Activated CD8-positive, alpha-beta T cell treated with anti-CD3 and anti-CD28 coated beads for 36 hours (primary cell): Measurements from ENCODE around the gene IL1RAPL2. TPM values are rescaled to one million over a fixed set of nuclear protein-coding genes. Genes with fewer than 3 reads are reported as not detected.

Experiments used
- ATAC-seq: fragments of 200-7000 bp; cut with Tn5 transposase; one replicate; pipeline ENCODE4 v1.10.0; 2021; ENCODE audit warnings: mild to moderate bottlenecking, moderate library complexity
- CTCF ChIA-PET: fragments of 350-600 bp; sonication (Branson Sonifier 250); formaldehyde crosslinking; loops from one replicate; lab custom pipeline; 2021; ENCODE audit warnings: antibody characterized with exemption; lab: Charles Lee
- POLR2A ChIA-PET: fragments of 350-600 bp; sonication (Branson Sonifier 250); formaldehyde crosslinking; loops from one replicate; lab custom pipeline; 2021; ENCODE audit warnings: antibody characterized with exemption; lab: Charles Lee
- DNase-seq: peaks from one replicate; pipeline ENCODE4 v3.0.0-alpha.2; 2020
- H3K27ac Mint-ChIP-seq: one replicate; pipeline ENCODE4 v1.8.0; 2021; ENCODE audit warnings: mild to moderate bottlenecking, mixed read lengths
- H3K27me3 Mint-ChIP-seq: one replicate; pipeline ENCODE4 v1.8.0; 2021; ENCODE audit warnings: mixed read lengths
- H3K36me3 Mint-ChIP-seq: one replicate; pipeline ENCODE4 v1.8.0; 2021; ENCODE audit warnings: low read depth, mixed read lengths
- H3K4me1 Mint-ChIP-seq: one replicate; pipeline ENCODE4 v1.8.0; 2021; ENCODE audit warnings: low read depth, mixed read lengths
- H3K4me3 Mint-ChIP-seq: one replicate; pipeline ENCODE4 v1.8.0; 2021; ENCODE audit warnings: mild to moderate bottlenecking, moderate library complexity, mixed read lengths
- H3K9me3 Mint-ChIP-seq: one replicate; pipeline ENCODE4 v1.8.0; 2021; ENCODE audit warnings: mixed read lengths
- intact Hi-C: fragments of 100-400 bp; cut with micrococcal nuclease; formaldehyde crosslinking; loops from one replicate; pipeline ENCODE4 v1.10.0; 2022
- total RNA-seq, 2 experiments: library from RNA; stranded (reverse); gene quantifications; one replicate each; pipeline ENCODE4 v1.2.3, GENCODE V29; 2021
- TF ChIP-seq, protein P1 (sequence below): fragments of 200-600 bp; IDR thresholded peaks from one replicate; pipeline ENCODE4 v1.8.0; 2022; ENCODE audit warnings: antibody characterized with exemption, mild to moderate bottlenecking

IL1RAPL2 gene
- total RNA-seq, 2 experiments from 2014 or later = not detected

DNA sequence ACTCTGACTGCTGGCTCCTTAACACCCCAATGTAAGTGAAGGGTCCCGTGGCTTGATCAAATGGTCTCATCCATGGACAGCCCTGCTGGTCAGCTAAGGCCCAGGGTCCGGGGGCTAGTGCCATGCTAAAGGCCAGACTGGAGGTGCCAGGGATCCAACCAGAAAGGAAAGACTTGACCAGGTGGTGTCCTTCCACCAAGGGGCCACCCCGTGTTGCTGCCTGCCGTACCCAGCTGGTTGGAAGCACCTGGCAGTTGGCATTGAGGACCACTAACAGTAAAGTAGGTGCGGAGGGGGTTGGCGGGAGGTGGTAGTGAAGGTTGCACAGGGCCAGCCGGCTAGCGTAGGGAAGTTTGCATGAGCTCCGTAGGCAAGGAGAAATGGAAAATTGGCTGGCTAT is 1.7 kb upstream of the IL1RAPL2 start:
- DNase-seq (no peak), ATAC-seq (no peak)
- Mint-ChIP-seq H3K4me1 (no peaks in the 10 kb centered on the region), H3K9me3 (no peaks in the 10 kb centered on the region), H3K36me3 (no peaks in the 10 kb centered on the region), H3K27ac (no peak overlapping the region), H3K27me3 (peaks cover 26% of the 10 kb centered on the region), H3K4me3 (no peak overlapping the region)
- TF ChIP-seq, protein P1, sequence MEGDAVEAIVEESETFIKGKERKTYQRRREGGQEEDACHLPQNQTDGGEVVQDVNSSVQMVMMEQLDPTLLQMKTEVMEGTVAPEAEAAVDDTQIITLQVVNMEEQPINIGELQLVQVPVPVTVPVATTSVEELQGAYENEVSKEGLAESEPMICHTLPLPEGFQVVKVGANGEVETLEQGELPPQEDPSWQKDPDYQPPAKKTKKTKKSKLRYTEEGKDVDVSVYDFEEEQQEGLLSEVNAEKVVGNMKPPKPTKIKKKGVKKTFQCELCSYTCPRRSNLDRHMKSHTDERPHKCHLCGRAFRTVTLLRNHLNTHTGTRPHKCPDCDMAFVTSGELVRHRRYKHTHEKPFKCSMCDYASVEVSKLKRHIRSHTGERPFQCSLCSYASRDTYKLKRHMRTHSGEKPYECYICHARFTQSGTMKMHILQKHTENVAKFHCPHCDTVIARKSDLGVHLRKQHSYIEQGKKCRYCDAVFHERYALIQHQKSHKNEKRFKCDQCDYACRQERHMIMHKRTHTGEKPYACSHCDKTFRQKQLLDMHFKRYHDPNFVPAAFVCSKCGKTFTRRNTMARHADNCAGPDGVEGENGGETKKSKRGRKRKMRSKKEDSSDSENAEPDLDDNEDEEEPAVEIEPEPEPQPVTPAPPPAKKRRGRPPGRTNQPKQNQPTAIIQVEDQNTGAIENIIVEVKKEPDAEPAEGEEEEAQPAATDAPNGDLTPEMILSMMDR = no peak
- intact Hi-C loops = no loop called here
- ChIA-PET CTCF (no interaction called here), POLR2A (no interaction called here)

DNA sequence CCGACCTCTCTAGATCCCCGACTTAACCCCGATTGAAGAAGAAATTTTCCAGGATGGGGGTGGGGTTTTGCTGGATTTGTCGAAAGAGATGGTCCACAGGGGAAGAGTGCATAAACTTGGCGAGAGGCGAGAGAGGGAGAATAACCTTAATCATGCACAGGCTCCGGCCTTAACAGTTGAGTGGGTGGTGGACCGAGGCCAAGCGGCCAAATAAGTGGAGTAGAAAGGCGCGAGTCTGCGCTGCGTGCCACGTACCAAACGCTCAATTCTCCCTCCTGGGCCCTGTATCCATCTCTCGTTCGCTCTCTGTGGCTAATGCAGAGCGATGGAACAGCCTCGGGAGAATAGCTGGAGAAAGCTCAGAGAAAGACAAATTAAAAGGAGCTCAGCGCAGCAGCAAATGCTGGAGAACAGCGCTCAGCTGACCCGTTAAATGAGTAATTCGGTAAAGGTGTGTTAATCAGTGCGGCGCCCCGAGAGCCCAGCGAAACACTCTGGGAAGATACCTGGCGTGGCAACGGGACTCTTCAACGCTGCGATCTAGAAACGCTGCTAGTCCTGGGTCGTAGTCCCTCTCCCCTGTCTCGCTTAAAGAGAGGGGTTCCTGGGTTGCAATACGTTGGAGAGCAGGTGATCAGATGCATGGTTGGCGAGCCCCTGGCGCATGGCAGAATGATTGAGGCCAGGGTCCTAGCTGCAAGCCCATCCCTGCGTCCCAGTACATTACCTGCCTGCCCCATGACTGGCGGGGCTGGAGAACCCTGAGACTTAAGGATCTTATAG is 887 bp upstream of the IL1RAPL2 start:
- ATAC-seq = no peak
- intact Hi-C loops = no loop called here
- no peaks in the 10 kb centered on the region for H3K9me3 Mint-ChIP-seq
- H3K4me1 Mint-ChIP-seq = no peaks in the 10 kb centered on the region
- CTCF ChIA-PET = interaction anchor here (2.1 kb wide), 1 partner anchor 357 kb away, joined by 7 read pairs; no protein-coding TSS in a partner anchor
- H3K36me3 Mint-ChIP-seq = no peaks in the 10 kb centered on the region
- no peak for DNase-seq
- POLR2A ChIA-PET = no interaction called here
- H3K27me3 Mint-ChIP-seq = peaks cover 26% of the 10 kb centered on the region
- no peak overlapping the region for H3K27ac Mint-ChIP-seq
- TF ChIP-seq, protein P1 = no peak
- no peak overlapping the region for H3K4me3 Mint-ChIP-seq

DNA sequence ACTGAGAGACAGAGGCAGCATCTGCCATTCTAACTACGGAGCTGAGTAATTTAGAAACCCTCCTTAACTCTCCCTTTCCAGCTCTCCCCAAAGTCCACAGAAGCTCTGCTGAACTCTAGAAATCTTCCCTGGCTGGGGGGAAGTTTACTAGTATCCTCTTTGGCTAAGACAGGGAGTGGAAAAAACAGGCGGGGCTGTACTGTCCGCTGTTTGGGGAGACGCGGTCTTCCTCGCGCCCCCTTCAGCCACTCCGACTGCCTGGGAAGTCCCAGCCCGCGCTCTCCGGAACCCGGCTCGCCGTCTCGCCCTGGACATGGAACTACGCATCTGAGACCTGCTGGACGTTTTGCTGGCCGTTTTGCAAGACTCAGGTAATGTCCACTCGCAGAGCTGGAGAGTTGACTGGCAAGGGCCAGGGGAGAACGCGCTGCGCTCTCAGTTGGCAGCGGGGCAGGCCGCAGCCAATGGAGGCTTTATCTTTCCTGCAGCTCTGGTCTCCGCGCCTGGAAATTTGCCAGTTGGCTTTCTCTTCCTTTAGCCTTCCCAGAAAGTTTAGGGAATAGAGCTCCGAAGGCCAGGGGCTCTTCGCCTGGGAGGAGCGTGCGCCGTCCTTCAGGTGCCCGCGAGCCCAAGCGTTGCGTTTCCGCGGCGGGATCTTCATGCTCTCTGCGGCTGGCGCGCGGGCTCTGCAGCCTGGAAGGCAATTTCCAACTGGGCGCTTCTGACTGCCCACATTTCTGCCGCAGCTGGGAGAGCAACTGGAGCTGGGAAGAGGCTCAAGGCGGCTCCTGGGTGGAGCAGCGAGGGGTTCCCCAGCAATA is 892 bp downstream of the IL1RAPL2 start:
- H3K27me3 Mint-ChIP-seq = peaks cover 26% of the 10 kb centered on the region
- POLR2A ChIA-PET = no interaction called here
- H3K4me1 Mint-ChIP-seq = no peaks in the 10 kb centered on the region
- H3K9me3 Mint-ChIP-seq = no peaks in the 10 kb centered on the region
- DNase-seq (no peak), ATAC-seq (no peak)
- H3K27ac Mint-ChIP-seq = no peak overlapping the region
- no peak overlapping the region for H3K4me3 Mint-ChIP-seq
- intact Hi-C loops = no loop called here
- CTCF ChIA-PET = interaction anchor here (2.1 kb wide), 1 partner anchor 355 kb away, joined by 7 read pairs; no protein-coding TSS in a partner anchor
- no peaks in the 10 kb centered on the region for H3K36me3 Mint-ChIP-seq
- TF ChIP-seq, protein P1 = no peak

DNA sequence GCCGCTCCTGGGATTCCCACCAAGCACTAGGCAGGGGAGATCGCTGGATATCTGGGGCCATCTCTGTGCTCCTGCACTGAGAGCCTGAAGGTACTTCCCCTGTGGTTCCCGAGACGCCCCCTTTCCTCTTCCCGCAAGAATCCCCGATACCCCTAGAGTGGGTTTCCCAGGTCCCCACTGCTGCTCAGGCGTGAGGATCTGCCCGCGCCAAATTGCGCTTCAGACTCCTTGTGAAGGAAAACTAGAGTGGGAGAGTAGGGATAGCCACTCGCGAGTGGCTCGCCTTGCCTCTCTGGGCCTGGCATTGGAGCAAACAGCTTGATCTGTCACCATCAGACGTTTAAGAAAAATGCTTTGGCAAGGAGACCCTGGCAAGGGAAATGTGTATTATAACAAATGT is 1.5 kb downstream of the IL1RAPL2 start:
- DNase-seq = no peak
- H3K4me1 Mint-ChIP-seq = no peaks in the 10 kb centered on the region
- TF ChIP-seq, protein P1 = no peak
- no peaks in the 10 kb centered on the region for H3K9me3 Mint-ChIP-seq
- intact Hi-C loops = no loop called here
- POLR2A ChIA-PET = no interaction called here
- CTCF ChIA-PET = no interaction called here
- H3K27ac Mint-ChIP-seq = no peak overlapping the region
- ATAC-seq = no peak
- no peaks in the 10 kb centered on the region for H3K36me3 Mint-ChIP-seq
- no peak overlapping the region for H3K4me3 Mint-ChIP-seq
- H3K27me3 Mint-ChIP-seq = peaks cover 26% of the 10 kb centered on the region
